Right atrium auricular region (tissue), 2 donors: Measurements from ENCODE around the gene FIBIN. TPM values are rescaled to one million over a fixed set of nuclear protein-coding genes. Genes with fewer than 3 reads are reported as not detected.

Experiments
- DNase-seq: peaks from one replicate; pipeline ENCODE4 v3.0.0-alpha.2; 2019; ENCODE audit warnings: low spot score
- H3K27ac ChIP-seq, 2 donors: fragments of 200-600 bp; sonication (generic); 1 replicate in 1 of 2; 2 replicates in 1 of 2; pipeline ENCODE4 v1.5.1; 2016 to 2019
- H3K27me3 ChIP-seq, 2 donors: fragments of 200-600 bp; sonication (generic); one replicate each; pipeline versions ENCODE4 v1.5.1 to v1.6.0; 2017 to 2019
- H3K36me3 ChIP-seq: fragments of 200-600 bp; sonication (generic); one replicate; pipeline ENCODE4 v1.5.1; 2016
- H3K4me1 ChIP-seq, 2 donors: fragments of 200-600 bp; sonication (generic); one replicate each; pipeline versions ENCODE4 v1.5.1 to v1.6.0; 2017 to 2019
- H3K4me3 ChIP-seq, 2 donors: fragments of 200-600 bp; sonication (generic); 1 replicate in 1 of 2; 2 replicates in 1 of 2; pipeline ENCODE4 v1.5.1; 2017 to 2019; ENCODE audit warnings: mild to moderate bottlenecking in 1 of 2, moderate library complexity in 1 of 2
- H3K9me3 ChIP-seq, 2 donors: fragments of 200-600 bp; sonication (generic); one replicate each; pipeline ENCODE4 v1.5.1; 2019
- CTCF ChIP-seq, 2 donors: fragments of 200-600 bp; sonication (generic); IDR thresholded peaks; one replicate each; pipeline ENCODE4 v1.5.1; 2019; ENCODE audit warnings: antibody characterized with exemption in 2 of 2
- total RNA-seq, 2 donors: library from RNA; depleted of rRNA; stranded (reverse); fragments of >200 nt; gene quantifications; one replicate each; pipeline ENCODE4 v1.1.0, GENCODE V29; 2016

The FIBIN gene
- total RNA-seq, 2 donors from 2014 or later = 13.9 to 25.5 TPM

GRCh38 chr11:27008811-27009535, 15.1 kb downstream of the FIBIN start:
- DNase-seq = no peak
- H3K4me3 ChIP-seq = no peak overlapping the region
- TF ChIP-seq CTCF (IDR thresholded peaks at IDR 0.05) = no peak

GRCh38 chr11:27011560-27012233, 17.8 kb downstream of the FIBIN start:
- Histone ChIP-seq H3K4me3 (no peak overlapping the region), H3K4me1 (peaks cover 0 to 17% of the 10 kb centered on the region in 2 donors), H3K27ac (peak overlapping the region in 1 of 2 donors; percentile 9), H3K36me3 (no peaks in the 10 kb centered on the region), H3K27me3 (no peaks in the 10 kb centered on the region), H3K9me3 (no peaks in the 10 kb centered on the region)
- no peak for TF ChIP-seq CTCF (IDR thresholded peaks at IDR 0.05)
- no peak for DNase-seq

More at GRCh38 chr11:27008811-27009535, 15.1 kb downstream of the FIBIN start:
- H3K27ac ChIP-seq = no peak overlapping the region
- peaks cover 0 to 17% of the 10 kb centered on the region in 2 donors for H3K4me1 ChIP-seq
- no peaks in the 10 kb centered on the region for H3K36me3 ChIP-seq
- no peaks in the 10 kb centered on the region for H3K27me3 ChIP-seq
- H3K9me3 ChIP-seq = no peaks in the 10 kb centered on the region

- Histone ChIP-seq H3K9me3 (no peaks in the 10 kb centered on the region), H3K4me1 (peaks cover 0 to 17% of the 10 kb centered on the region in 2 donors), H3K27ac (peak overlapping the region in 1 of 2 donors; percentile 9), H3K36me3 (no peaks in the 10 kb centered on the region), H3K4me3 (no peak overlapping the region), H3K27me3 (no peaks in the 10 kb centered on the region)
- DNase-seq = no peak
- TF ChIP-seq CTCF (IDR thresholded peaks at IDR 0.05) = no peak
Observed at GRCh38 chr11:27012234-27012921, 18.5 kb downstream of the FIBIN start.

- no peaks in the 10 kb centered on the region for H3K36me3 ChIP-seq
- H3K4me3 ChIP-seq = no peak overlapping the region
- no peak overlapping the region for H3K27ac ChIP-seq
- no peak for TF ChIP-seq CTCF (IDR thresholded peaks at IDR 0.05)
- peaks cover 0 to 18% of the 10 kb centered on the region in 2 donors for H3K4me1 ChIP-seq
- no peaks in the 10 kb centered on the region for H3K27me3 ChIP-seq
- no peak for DNase-seq
- no peaks in the 10 kb centered on the region for H3K9me3 ChIP-seq
Observed at GRCh38 chr11:27013781-27014361, 20.0 kb downstream of the FIBIN start.

- no peak for TF ChIP-seq CTCF (IDR thresholded peaks at IDR 0.05)
- H3K4me1 ChIP-seq = peaks cover 0 to 10% of the 10 kb centered on the region in 2 donors
- no peaks in the 10 kb centered on the region for H3K9me3 ChIP-seq
- no peak for DNase-seq
- no peak overlapping the region for H3K27ac ChIP-seq
- no peak overlapping the region for H3K4me3 ChIP-seq
- H3K27me3 ChIP-seq = no peaks in the 10 kb centered on the region
- no peaks in the 10 kb centered on the region for H3K36me3 ChIP-seq
Observed at GRCh38 chr11:27018902-27019529, 25.1 kb downstream of the FIBIN start.
